Activated CD8-positive, alpha-beta memory T cell treated with anti-CD3 and anti-CD28 coated beads, Interleukin-2, amount 50 U/mL, for 1 hour (primary cell): Measurements from ENCODE around the gene CAPN13.

ENCODE experiments used
- DNase-seq: peaks from one replicate; pipeline ENCODE4 v3.0.0-alpha.2; 2020; ENCODE audit errors: extremely low read depth

Gene CAPN13

DNA sequence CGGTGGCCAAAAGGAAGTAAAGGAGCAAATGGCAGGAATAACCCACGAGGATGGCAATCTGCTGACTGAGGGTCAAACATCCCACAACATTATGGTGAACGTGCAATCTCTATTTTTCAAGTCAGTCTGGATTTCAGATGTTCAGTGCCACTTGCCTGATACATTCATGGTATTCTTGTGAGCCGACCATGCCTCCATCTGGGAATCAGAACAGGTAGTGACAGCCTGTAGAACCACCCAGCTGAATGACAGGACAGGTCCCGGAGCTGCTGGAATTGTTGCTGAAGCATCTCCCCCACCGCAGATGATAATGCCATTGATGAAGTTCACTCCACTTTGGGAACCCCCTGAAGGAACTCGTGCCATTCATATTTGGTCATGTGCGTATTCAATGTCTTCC is 123.2 kb downstream of the CAPN13 start:
- no peak for DNase-seq

DNA sequence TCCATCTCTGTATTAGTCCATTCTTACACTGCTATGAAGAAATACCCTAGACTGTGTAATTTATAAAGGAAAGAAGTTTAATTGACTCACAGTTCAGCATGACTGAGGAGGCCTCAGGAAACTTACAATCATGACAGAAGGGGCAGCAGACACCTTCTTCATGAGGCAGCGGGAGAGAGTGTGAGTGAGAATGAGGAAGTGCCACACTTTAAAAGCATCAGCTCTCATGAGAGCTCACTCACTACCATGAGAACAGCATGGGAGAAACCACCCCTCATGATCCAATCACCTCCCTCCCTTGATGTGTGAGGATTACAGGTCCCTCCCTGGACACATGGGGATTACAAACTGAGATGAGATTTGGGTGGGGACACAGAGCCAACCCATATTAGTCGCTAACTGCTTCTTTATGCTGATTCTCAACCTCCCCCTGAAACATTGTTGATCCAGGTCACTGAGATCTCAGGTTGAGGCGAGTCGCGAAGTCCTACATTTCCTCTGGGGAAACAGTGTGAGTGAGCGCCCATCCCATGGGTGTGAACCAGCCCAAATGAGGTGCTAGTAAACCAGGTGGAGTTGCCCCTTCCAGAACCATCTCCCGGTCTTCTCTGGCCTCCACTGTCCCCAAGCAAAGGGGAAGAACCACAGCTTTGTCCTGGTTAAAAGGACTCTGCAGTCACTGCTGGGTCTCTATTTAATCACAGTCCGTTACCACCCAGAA is 123.8 kb downstream of the CAPN13 start:
- no peak for DNase-seq

- no peak for DNase-seq
Measured at GRCh38 chr2:30681022-30681421, 126.2 kb downstream of the CAPN13 start.

DNA sequence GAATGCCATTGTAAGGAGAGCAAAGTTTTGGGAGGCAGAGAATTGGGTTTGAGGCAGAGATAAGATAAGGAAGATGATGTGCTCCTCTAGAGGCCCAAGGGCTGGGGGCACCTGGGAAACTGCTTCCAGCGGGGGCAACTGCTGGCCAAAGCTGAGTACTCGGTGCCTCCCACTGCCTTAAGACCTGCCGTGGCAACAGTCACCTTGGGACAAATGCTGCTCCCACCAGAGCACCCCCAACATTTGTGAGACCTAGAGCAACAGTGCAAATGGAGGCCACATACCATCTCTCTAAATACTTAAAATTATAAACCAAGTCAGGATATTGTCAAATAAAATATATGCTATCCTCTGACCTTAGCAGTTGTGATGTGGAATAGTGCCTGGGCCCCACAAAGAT is 127.1 kb downstream of the CAPN13 start:
- no peak for DNase-seq

GRCh38 chr2:30679426-30680088 is 127.7 kb downstream of the CAPN13 start:
- DNase-seq, result no peak

GRCh38 chr2:30678410-30679137 is 128.7 kb downstream of the CAPN13 start:
- DNase-seq, result no peak

DNA sequence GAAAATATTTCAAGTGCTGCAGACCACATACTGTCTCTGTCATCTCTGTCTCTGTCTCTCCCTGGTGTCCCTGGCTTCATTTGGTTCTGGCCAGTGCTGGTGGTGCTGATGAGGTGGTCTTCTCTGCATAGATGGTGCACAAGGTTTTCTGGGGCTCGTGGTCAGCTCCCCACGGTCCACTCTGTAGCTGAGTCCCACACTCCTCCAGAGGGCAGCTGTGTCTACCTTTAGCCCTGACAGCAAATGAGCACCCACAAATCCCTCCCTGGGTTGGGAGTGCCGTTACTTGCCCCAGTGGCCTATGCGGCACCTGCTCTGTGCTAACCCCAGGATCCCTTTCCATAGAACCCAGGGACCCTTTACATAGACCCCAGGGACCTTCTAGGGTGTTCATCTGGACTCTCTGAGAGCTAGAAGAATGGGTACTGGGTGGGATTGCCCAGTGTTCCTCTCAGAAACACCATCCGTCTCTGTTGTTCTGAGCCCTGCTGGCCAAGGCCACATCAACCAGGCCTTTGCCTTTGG is 129.3 kb downstream of the CAPN13 start:
- no peak for DNase-seq

GRCh38 chr2:30677231-30677630 is 130.0 kb downstream of the CAPN13 start:
- DNase-seq, result no peak

- no peak for DNase-seq
Measured at GRCh38 chr2:30675758-30676157, 131.5 kb downstream of the CAPN13 start.

DNA sequence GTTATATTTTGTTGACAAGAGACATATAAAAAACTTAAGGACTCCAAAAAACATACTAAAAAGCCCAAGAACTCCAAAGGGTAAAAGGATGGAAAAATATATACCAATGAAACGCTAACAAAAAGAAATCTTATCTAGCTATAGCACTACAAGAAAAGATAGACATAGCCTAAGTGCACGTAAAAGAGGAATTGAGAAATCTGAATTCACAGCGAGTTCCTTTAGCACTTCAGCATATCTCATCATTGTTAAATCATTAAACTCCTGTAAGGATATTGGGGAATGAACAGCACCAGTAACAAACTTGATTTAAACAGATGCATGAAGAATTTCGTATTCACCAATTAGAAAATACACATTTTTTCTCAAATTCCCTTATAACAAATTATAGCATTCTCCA is 134.1 kb downstream of the CAPN13 start:
- DNase-seq, result no peak
